Psoas muscle (tissue), 8 donors: Measurements from ENCODE around the gene C10orf95. TPM values are rescaled to one million over a fixed set of nuclear protein-coding genes. Genes with fewer than 3 reads are reported as not detected.

Source experiments
- ATAC-seq, 4 donors: fragments of 200-7000 bp; cut with Tn5 transposase; one replicate each; pipeline ENCODE4 v1.9.1; 2020; ENCODE audit warnings: moderate library complexity in 3 of 4, mild to moderate bottlenecking in 2 of 4
- DNase-seq, 2 donors: peaks; one replicate each; pipeline ENCODE4 v3.0.0-alpha.2; 2020
- H3K27ac ChIP-seq: fragments of 200-600 bp; one replicate; pipeline ENCODE4 v1.8.0; 2022
- H3K27me3 ChIP-seq, 3 donors: fragments of 200-600 bp in 1 of 3; one replicate each; pipeline versions ENCODE4 v1.6.1 to v1.8.0; 2013 to 2022; ENCODE audit warnings: low read length in 2 of 3, mild to moderate bottlenecking in 2 of 3, moderate library complexity in 1 of 3; ENCODE audit not compliant: insufficient read depth in 3 of 3
- H3K36me3 ChIP-seq, 2 donors: fragments of 200-600 bp in 1 of 2; one replicate each; pipeline versions ENCODE4 v1.6.1 to v1.8.0; 2013 to 2022; ENCODE audit warnings: low read depth in 1 of 2, mild to moderate bottlenecking in 1 of 2, moderate library complexity in 1 of 2; ENCODE audit not compliant: insufficient read depth in 1 of 2
- H3K4me1 ChIP-seq: fragments of 200-600 bp; one replicate; pipeline ENCODE4 v1.8.0; 2022
- H3K4me3 ChIP-seq: fragments of 200-600 bp; one replicate; pipeline ENCODE4 v1.8.0; 2022; ENCODE audit warnings: mild to moderate bottlenecking
- H3K9me3 ChIP-seq: fragments of 200-600 bp; one replicate; pipeline ENCODE4 v1.8.0; 2022
- CTCF ChIP-seq: fragments of 200-600 bp; IDR thresholded peaks from one replicate; pipeline ENCODE4 v1.8.0; 2022; ENCODE audit warnings: antibody characterized with exemption
- WGBS, 3 donors: extraction: QIAGEN DNeasy Blood & Tissue Kit; methylation state at CpG; one replicate each; pipeline versions ENCODE4 v1.1.6 to v1.1.7; 2013; 5-methylcytosine and 5-hydroxymethylcytosine counted together
- intact Hi-C, 2 donors: fragments of 100-400 bp; cut with DNase I; formaldehyde crosslinking; loops; one replicate each; pipeline versions ENCODE4 v1.11.0 to v1.14.2; 2022
- polyA plus RNA-seq, 3 donors: library from polyadenylated mRNA; stranded (reverse); fragments of 200-250 nt; gene quantifications; one replicate each; pipeline ENCODE4 v1.2.3, GENCODE V29; 2013
- total RNA-seq, 4 donors: library from RNA; stranded (reverse); fragmentation: NEBNext Ultra II Directional in 2 of 4; extraction: Animal tissue kit (Norgen Biotek cat#: 25700) in 2 of 4; gene quantifications; one replicate each; pipeline versions ENCODE4 v1.2.1 to v1.2.4, GENCODE V29; 2021 to 2023
- donor health status: healthy with polysubstance abuse.
- donor health status: DM: no; HTN: no; CAD: no; lungs with moderate emphysema.
- donor health status: Bipolar disorder and iron deficiency.
- donor health status: healthy.
- donor health status: DM: yes; HTN: yes; CAD: no.
- donor health status: DM: no; HTN: no; CAD: no.
- donor health status: DM: no; HTN: no; CAD: no.
- donor health status: DM: yes; HTN: yes; CAD: no.

C10orf95 gene
- total and polyA plus RNA-seq, 7 donors = 0.01 TPM; not detected in 6

GRCh38 chr10:102467971-102468438, 16.7 kb upstream of the C10orf95 start:
- Histone ChIP-seq H3K4me3 (no peak overlapping the region), H3K27ac (no peak overlapping the region), H3K9me3 (no peaks in the 10 kb centered on the region), H3K27me3 (no peaks in the 10 kb centered on the region), H3K36me3 (no peaks in the 10 kb centered on the region), H3K4me1 (no peaks in the 10 kb centered on the region)
- 51 to 70% (median 54%) methylated on average over 6 of the region's 6 CpGs for WGBS, 3 donors
- TF ChIP-seq CTCF = no peak
- DNase-seq (peak in 1 of 2 donors; percentile 39), ATAC-seq (no peak)
- intact Hi-C loops = no loop called here

GRCh38 chr10:102467318-102467717, 16.0 kb upstream of the C10orf95 start:
- TF ChIP-seq CTCF = no peak
- H3K27me3 ChIP-seq = no peaks in the 10 kb centered on the region
- H3K36me3 ChIP-seq = no peaks in the 10 kb centered on the region
- intact Hi-C loops = no loop called here
- ATAC-seq (no peak), DNase-seq (peak in 1 of 2 donors; percentile 15)
- H3K4me1 ChIP-seq = peaks cover 7% of the 10 kb centered on the region
- whole genome bisulfite sequencing, 3 donors = 74 to 93% (median 87%) methylated on average over 6 of the region's 6 CpGs
- no peaks in the 10 kb centered on the region for H3K9me3 ChIP-seq
- H3K27ac ChIP-seq = no peak overlapping the region
- no peak overlapping the region for H3K4me3 ChIP-seq

DNA sequence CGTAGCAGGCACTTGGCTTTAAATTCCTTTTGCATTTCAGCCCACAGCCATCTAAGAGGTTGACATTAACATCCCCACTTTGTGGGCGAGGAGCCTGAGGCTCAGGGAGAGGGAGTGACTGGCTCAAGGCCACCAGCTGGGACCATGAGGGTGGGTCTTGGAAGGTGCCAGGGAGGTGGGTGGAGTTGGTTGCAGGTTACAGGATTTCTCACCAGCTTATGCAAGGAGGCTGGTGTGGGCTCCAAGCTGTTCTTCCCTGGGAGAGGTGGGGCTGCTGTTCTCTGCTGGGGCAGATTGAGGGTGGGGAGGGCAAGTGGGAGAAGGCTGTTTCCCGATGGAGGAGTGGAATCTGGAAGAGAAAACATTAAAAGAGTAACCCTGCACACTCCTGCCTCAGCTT, 14.1 kb upstream of the C10orf95 start:
- no peak overlapping the region for H3K4me3 ChIP-seq
- ATAC-seq (no peak), DNase-seq (peak in 1 of 2 donors; percentile 20)
- H3K27ac ChIP-seq = no peak overlapping the region
- intact Hi-C loops = no loop called here
- no peaks in the 10 kb centered on the region for H3K9me3 ChIP-seq
- H3K27me3 ChIP-seq = no peaks in the 10 kb centered on the region
- H3K36me3 ChIP-seq = no peaks in the 10 kb centered on the region
- peaks cover 16% of the 10 kb centered on the region for H3K4me1 ChIP-seq
- WGBS, 3 donors = 60 to 67% (median 66%) methylated on average over 3 of the region's 3 CpGs
- TF ChIP-seq CTCF = no peak

GRCh38 chr10:102463983-102464382, 12.6 kb upstream of the C10orf95 start:
- DNase-seq = no peak
- TF ChIP-seq CTCF = no peak
- H3K27me3 ChIP-seq = no peaks in the 10 kb centered on the region
- no peak overlapping the region for H3K27ac ChIP-seq
- WGBS, 3 donors = 79 to 84% (median 83%) methylated on average over 10 of the region's 10 CpGs
- no peaks in the 10 kb centered on the region for H3K36me3 ChIP-seq
- H3K9me3 ChIP-seq = no peaks in the 10 kb centered on the region
- H3K4me1 ChIP-seq = peaks cover 16% of the 10 kb centered on the region
- ATAC-seq = no peak
- intact Hi-C loops = no loop called here
- H3K4me3 ChIP-seq = no peak overlapping the region

GRCh38 chr10:102462512-102463054, 11.2 kb upstream of the C10orf95 start:
- Histone ChIP-seq H3K4me3 (no peak overlapping the region), H3K36me3 (no peaks in the 10 kb centered on the region), H3K27me3 (no peaks in the 10 kb centered on the region), H3K4me1 (peaks cover 16% of the 10 kb centered on the region), H3K27ac (no peak overlapping the region), H3K9me3 (no peaks in the 10 kb centered on the region)
- no peak for TF ChIP-seq CTCF
- no peak for DNase-seq
- intact Hi-C loops = no loop called here
- 63 to 73% (median 69%) methylated on average over 6 of the region's 6 CpGs for WGBS, 3 donors
- ATAC-seq = peak in 1 of 4 donors; percentile 9
